SK-N-SH (cell line): ENCODE results near the gene SOAT2. TPM values are rescaled to one million over a fixed set of nuclear protein-coding genes. Genes with fewer than 3 reads are reported as not detected.
A peak's percentile ranks its signal among the peaks of the same experiment; 100 is the strongest.

Experiments used
- CTCF ChIA-PET: fragments of 300-600, 350-600 bp; formaldehyde crosslinking; extraction: SDS; loops from one replicate; lab custom pipeline; 2021; lab: Yijun Ruan, JAX
- POLR2A ChIA-PET: fragments of 350-600 bp; sonication (Branson Sonifier 250); formaldehyde crosslinking; extraction: SDS; loops from one replicate; lab custom pipeline; 2020; ENCODE audit warnings: antibody characterized with exemption, inconsistent platforms; lab: Yijun Ruan, JAX
- DNase-seq: peaks from one replicate; pipeline ENCODE4 v3.0.0; 2012
- H2AFZ ChIP-seq: fragments of 200-600 bp; sonication (generic); 2 replicates; pipeline ENCODE4 v1.8.1; 2016; ENCODE audit warnings: antibody characterized with exemption, mild to moderate bottlenecking, low read depth
- H3F3A ChIP-seq: fragments of 200-600 bp; sonication (generic); replicated peaks from 2 replicates; pipeline ENCODE3; 2016; ENCODE audit warnings: antibody characterized with exemption, mild to moderate bottlenecking; ENCODE audit not compliant: insufficient read depth
- H3K27ac ChIP-seq, 2 experiments: fragments of 200-500 bp in 1 of 2; fragments of 200-600 bp in 1 of 2; sonication (Bioruptor generic) in 1 of 2; sonication (generic), shearing (Covaris generic) in 1 of 2; 2 replicates each; pipeline versions ENCODE4 v1.5.1 to v1.6.1; 2014 to 2016; ENCODE audit warnings: low read depth in 2 of 2, inconsistent platforms in 1 of 2, low read length in 1 of 2, mild to moderate bottlenecking in 1 of 2, mixed read lengths in 1 of 2
- H3K27me3 ChIP-seq: fragments of 200-600 bp; sonication (generic), shearing (Covaris generic); 2 replicates; pipeline ENCODE4 v1.6.1; 2016; ENCODE audit warnings: mixed run types; ENCODE audit not compliant: insufficient read depth
- H3K36me3 ChIP-seq, 2 experiments: fragments of 200-500 bp in 1 of 2; fragments of 200-600 bp in 1 of 2; sonication (Bioruptor generic) in 1 of 2; sonication (generic) in 1 of 2; replicated peaks in 1 of 2; 2 replicates each; pipeline versions ENCODE3 to v1.5.1; 2014 to 2016; ENCODE audit warnings: low read length in 1 of 2, mild to moderate bottlenecking in 1 of 2; ENCODE audit not compliant: insufficient read depth in 2 of 2, control insufficient read depth in 1 of 2
- H3K4me1 ChIP-seq, 2 experiments: fragments of 200-500 bp in 1 of 2; fragments of 200-600 bp in 1 of 2; sonication (Bioruptor generic) in 1 of 2; sonication (generic), shearing (Covaris generic) in 1 of 2; 2 replicates each; pipeline versions ENCODE4 v1.5.1 to v1.6.1; 2014 to 2016; ENCODE audit warnings: low read depth in 1 of 2, low read length in 1 of 2, mixed run types in 1 of 2; ENCODE audit not compliant: insufficient read depth in 2 of 2, control insufficient read depth in 1 of 2
- H3K4me2 ChIP-seq: fragments of 200-600 bp; sonication (generic), shearing (Covaris generic); 2 replicates; pipeline ENCODE4 v1.6.1; 2017; ENCODE audit warnings: mixed run types
- H3K4me3 ChIP-seq, 2 experiments: fragments of 200-500 bp in 1 of 2; fragments of 200-600 bp in 1 of 2; sonication (Bioruptor generic) in 1 of 2; sonication (generic), shearing (Covaris generic) in 1 of 2; 2 replicates each; pipeline versions ENCODE4 v1.5.1 to v1.8.1; 2014 to 2016; ENCODE audit warnings: low read depth in 2 of 2, inconsistent platforms in 1 of 2, low read length in 1 of 2, mild to moderate bottlenecking in 1 of 2, mixed read lengths in 1 of 2, moderate library complexity in 1 of 2
- H3K79me2 ChIP-seq: fragments of 200-600 bp; sonication (generic); 2 replicates; pipeline ENCODE4 v1.8.1; 2017; ENCODE audit warnings: mild to moderate bottlenecking; ENCODE audit not compliant: insufficient read depth
- H3K9ac ChIP-seq: fragments of 200-600 bp; sonication (generic); 2 replicates; pipeline ENCODE4 v1.6.1; 2017; ENCODE audit warnings: mixed run types
- H3K9me2 ChIP-seq: fragments of 200-600 bp; sonication (generic); 2 replicates; pipeline ENCODE4 v1.6.1; 2017; ENCODE audit warnings: mixed run types
- H3K9me3 ChIP-seq: fragments of 200-600 bp; sonication (generic); 2 replicates; pipeline ENCODE4 v1.6.1; 2017; ENCODE audit warnings: mixed run types, mild to moderate bottlenecking, moderate library complexity
- H4K20me1 ChIP-seq: fragments of 200-600 bp; sonication (generic); 2 replicates; pipeline ENCODE4 v1.6.1; 2017; ENCODE audit warnings: mild to moderate bottlenecking, mixed run types; ENCODE audit not compliant: insufficient read depth
- EP300 ChIP-seq, 2 experiments: IDR thresholded peaks; 2 replicates each; pipeline versions ENCODE4 v1.4.0 to v1.6.1; 2012; ENCODE audit warnings: borderline replicate concordance in 1 of 2, low read depth in 1 of 2, low read length in 1 of 2
- FOSL2 ChIP-seq: IDR thresholded peaks from 2 replicates; pipeline ENCODE4 v1.4.0; 2012; ENCODE audit warnings: low read depth, mild to moderate bottlenecking, moderate library complexity, borderline replicate concordance
- MXI1 ChIP-seq: IDR thresholded peaks from 2 replicates; pipeline ENCODE4 v1.6.1; 2012; ENCODE audit warnings: mild to moderate bottlenecking, low read depth, low read length, improper control_type of control experiment
- POLR2AphosphoS5 ChIP-seq: IDR thresholded peaks from 2 replicates; pipeline ENCODE4 v1.6.1; 2012; ENCODE audit warnings: low read depth, low read length
- RXRA ChIP-seq: IDR thresholded peaks from 2 replicates; pipeline ENCODE4 v1.4.0; 2012; ENCODE audit warnings: low read depth, mild to moderate bottlenecking, borderline replicate concordance
- SIN3A ChIP-seq: IDR thresholded peaks from 2 replicates; pipeline ENCODE4 v1.6.1; 2012; ENCODE audit warnings: low read depth, mild to moderate bottlenecking, low read length, moderate library complexity, borderline replicate concordance
- TCF12 ChIP-seq: IDR thresholded peaks from 2 replicates; pipeline ENCODE4 v1.4.0; 2012
- WGBS: methylation state at CpG from one replicate; pipeline ENCODE4 v1.1.6; 2017; ENCODE audit warnings: low lambda C conversion rate; 5-methylcytosine and 5-hydroxymethylcytosine counted together
- polyA plus RNA-seq, 3 experiments: library from polyadenylated mRNA; depleted of rRNA; stranded (reverse); fragments of >200 nt; gene quantifications; 2 replicates each; pipeline ENCODE4 v1.2.3, GENCODE V29; 2012
- TF ChIP-seq, protein P1 (sequence below): IDR thresholded peaks from 2 replicates; pipeline ENCODE4 v1.4.0; 2012; ENCODE audit warnings: low read depth, borderline replicate concordance

Gene SOAT2
- polyA plus RNA-seq, 1 of the 3 experiments (the other 2 are of a cell fraction) = 0.18 TPM

DNA sequence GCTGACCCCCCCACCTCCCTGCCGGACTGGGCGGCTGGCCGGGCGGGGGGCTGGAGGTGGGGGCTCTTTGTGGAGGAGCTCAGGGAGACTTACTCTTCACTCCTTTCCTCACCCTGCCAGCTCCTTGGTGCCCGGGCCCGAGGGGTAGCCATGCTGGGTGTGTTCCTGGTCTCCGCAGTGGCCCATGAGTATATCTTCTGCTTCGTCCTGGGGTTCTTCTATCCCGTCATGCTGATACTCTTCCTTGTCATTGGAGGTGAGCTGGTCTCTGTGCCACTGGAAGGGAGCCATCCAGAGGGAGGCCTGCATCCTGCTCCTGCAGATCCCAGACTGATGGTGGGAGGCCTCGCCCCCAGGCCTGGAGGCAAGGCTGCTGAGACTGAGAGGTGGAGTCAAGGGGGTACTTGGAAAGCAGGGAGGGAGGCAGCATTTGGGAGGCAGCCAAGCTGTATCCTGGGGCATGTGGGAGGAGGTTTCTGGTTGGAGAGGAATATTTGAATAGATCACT is 19.7 kb downstream of the SOAT2 start:
- ChIA-PET POLR2A (no interaction called here), CTCF (interaction anchor here (1.6 to 2.0 kb wide), 2 partner anchors 24 to 36 kb away, joined by 6 to 9 read pairs; no protein-coding TSS in a partner anchor)
- WGBS = 95% methylated on average over 6 of the region's 10 CpGs
- no peaks in the 10 kb centered on the region for H3K79me2 ChIP-seq
- H3K36me3 ChIP-seq = no peaks in the 10 kb centered on the region
- H3K9me3 ChIP-seq = no peaks in the 10 kb centered on the region
- 0 out of 2 replicates have a peak overlapping the region, but pooled peaks have one; percentile 22 for H2AFZ ChIP-seq
- no peaks in the 10 kb centered on the region for H3K27me3 ChIP-seq
- no peaks in the 10 kb centered on the region for H3K9me2 ChIP-seq
- H3K4me1 ChIP-seq = peaks cover 0 to 10% of the 10 kb centered on the region in 2 experiments; a peak in 2 of 4 replicates
- TF ChIP-seq POLR2AphosphoS5 (no peak), MXI1 (no peak)
- no peak overlapping the region; a peak in 1 of 4 replicates for H3K27ac ChIP-seq
- no peaks in the 10 kb centered on the region for H3F3A ChIP-seq
- H4K20me1 ChIP-seq = no peaks in the 10 kb centered on the region
- no peak overlapping the region for H3K4me3 ChIP-seq
- no peak overlapping the region for H3K4me2 ChIP-seq
- peak; percentile 62 for DNase-seq
- no peak overlapping the region for H3K9ac ChIP-seq

- Histone ChIP-seq H4K20me1 (no peaks in the 10 kb centered on the region), H3K27me3 (no peaks in the 10 kb centered on the region), H3K79me2 (no peaks in the 10 kb centered on the region), H3K4me1 (peaks cover 0 to 10% of the 10 kb centered on the region in 2 experiments; a peak in 2 of 4 replicates), H3K4me3 (no peak overlapping the region), H2AFZ (0 out of 2 replicates have a peak overlapping the region, but pooled peaks have one; percentile 22), H3K27ac (no peak overlapping the region), H3K9me3 (no peaks in the 10 kb centered on the region), H3K36me3 (no peaks in the 10 kb centered on the region), H3K9me2 (no peaks in the 10 kb centered on the region), H3F3A (no peaks in the 10 kb centered on the region), H3K4me2 (no peak overlapping the region), H3K9ac (no peak overlapping the region)
- ChIA-PET POLR2A (no interaction called here), CTCF (interaction anchor here (0.9 to 2.0 kb wide), 4 partner anchors 24 to 58 kb away, joined by 3 to 9 read pairs (median 4); no protein-coding TSS in a partner anchor)
- TF ChIP-seq, protein P1, sequence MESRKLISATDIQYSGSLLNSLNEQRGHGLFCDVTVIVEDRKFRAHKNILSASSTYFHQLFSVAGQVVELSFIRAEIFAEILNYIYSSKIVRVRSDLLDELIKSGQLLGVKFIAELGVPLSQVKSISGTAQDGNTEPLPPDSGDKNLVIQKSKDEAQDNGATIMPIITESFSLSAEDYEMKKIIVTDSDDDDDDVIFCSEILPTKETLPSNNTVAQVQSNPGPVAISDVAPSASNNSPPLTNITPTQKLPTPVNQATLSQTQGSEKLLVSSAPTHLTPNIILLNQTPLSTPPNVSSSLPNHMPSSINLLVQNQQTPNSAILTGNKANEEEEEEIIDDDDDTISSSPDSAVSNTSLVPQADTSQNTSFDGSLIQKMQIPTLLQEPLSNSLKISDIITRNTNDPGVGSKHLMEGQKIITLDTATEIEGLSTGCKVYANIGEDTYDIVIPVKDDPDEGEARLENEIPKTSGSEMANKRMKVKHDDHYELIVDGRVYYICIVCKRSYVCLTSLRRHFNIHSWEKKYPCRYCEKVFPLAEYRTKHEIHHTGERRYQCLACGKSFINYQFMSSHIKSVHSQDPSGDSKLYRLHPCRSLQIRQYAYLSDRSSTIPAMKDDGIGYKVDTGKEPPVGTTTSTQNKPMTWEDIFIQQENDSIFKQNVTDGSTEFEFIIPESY = no peak
- TF ChIP-seq TCF12 (no peak), FOSL2 (peak; percentile 37; the same call in 1 of the 2 replicates), RXRA (no peak), SIN3A (no peak), EP300 (IDR thresholded peaks at IDR 0.05; ENCODE audit: borderline replicate concordance in 1 of 2, low read depth in 1 of 2, low read length in 1 of 2) (no peak)
- WGBS = 83% methylated on average over 14 of the region's 16 CpGs
- DNase-seq = no peak
Measured at GRCh38 chr12:53123578-53124351, 20.5 kb downstream of the SOAT2 start.
